CD4-positive, CD25-positive, alpha-beta regulatory T cell (primary cell): ENCODE data around the gene MARVELD3. TPM values are rescaled to one million over a fixed set of nuclear protein-coding genes. Genes with fewer than 3 reads are reported as not detected.
A peak's percentile ranks its signal among the peaks of the same experiment; 100 is the strongest.
"Not testable (repeated sequence)": the region's sequence is repeated elsewhere in the genome, so short reads cannot be mapped to it uniquely, and the experiment has no call there.

ENCODE experiments used
- ATAC-seq, 2 donors: fragments of 150-1000 bp; cut with Tn5 transposase; one replicate each; pipeline ENCODE4 v1.10.0; 2021; ENCODE audit warnings: low read depth in 2 of 2, moderate number of reproducible peaks in 2 of 2, moderate library complexity in 1 of 2
- DNase-seq, 3 donors: peaks; one replicate each; pipeline versions ENCODE4 v3.0.0 to v3.0.0-alpha.2; 2012 to 2022; ENCODE audit warnings: mixed read lengths in 1 of 3
- H3K27ac ChIP-seq: one replicate; pipeline ENCODE4 v1.7.0; 2013; ENCODE audit warnings: mild to moderate bottlenecking, low read length; ENCODE audit not compliant: insufficient read depth, poor library complexity, severe bottlenecking
- H3K27me3 ChIP-seq: one replicate; pipeline ENCODE4 v1.7.0; 2013; ENCODE audit warnings: low read length; ENCODE audit not compliant: control insufficient read depth, insufficient read depth
- H3K36me3 ChIP-seq: one replicate; pipeline ENCODE4 v1.7.0; 2013; ENCODE audit warnings: mild to moderate bottlenecking, low read length, moderate library complexity; ENCODE audit not compliant: control insufficient read depth, insufficient read depth
- H3K4me1 ChIP-seq: 2 replicates; pipeline ENCODE4 v1.7.0; 2013; ENCODE audit warnings: mild to moderate bottlenecking, low read length; ENCODE audit not compliant: insufficient read depth, control insufficient read depth, poor library complexity, severe bottlenecking
- H3K4me3 ChIP-seq: one replicate; pipeline ENCODE4 v1.7.0; 2013; ENCODE audit warnings: low read depth, mild to moderate bottlenecking, low read length, moderate library complexity
- H3K9me3 ChIP-seq, 2 experiments: 1 replicate in 1 of 2; 2 replicates in 1 of 2; pipeline ENCODE4 v1.7.0; 2013; ENCODE audit warnings: low read length in 2 of 2, mild to moderate bottlenecking in 1 of 2, moderate library complexity in 1 of 2; ENCODE audit not compliant: control insufficient read depth in 2 of 2
- H3K27ac Mint-ChIP-seq, 3 donors: one replicate each; pipeline ENCODE4 v1.8.0; 2020 to 2022; ENCODE audit warnings: mild to moderate bottlenecking in 3 of 3, mixed read lengths in 3 of 3, moderate library complexity in 2 of 3
- H3K27me3 Mint-ChIP-seq: one replicate; pipeline ENCODE4 v1.8.0; 2022; ENCODE audit warnings: mild to moderate bottlenecking, mixed read lengths
- H3K36me3 Mint-ChIP-seq: one replicate; pipeline ENCODE4 v1.8.0; 2020; ENCODE audit warnings: mixed read lengths
- H3K4me1 Mint-ChIP-seq, 4 donors: one replicate each; pipeline ENCODE4 v1.8.0; 2020 to 2022; ENCODE audit warnings: mixed read lengths in 4 of 4, mild to moderate bottlenecking in 1 of 4
- H3K4me3 Mint-ChIP-seq, 4 donors: one replicate each; pipeline ENCODE4 v1.8.0; 2020 to 2022; ENCODE audit warnings: mild to moderate bottlenecking in 4 of 4, mixed read lengths in 4 of 4, moderate library complexity in 3 of 4
- H3K9me3 Mint-ChIP-seq, 7 donors: one replicate each; pipeline ENCODE4 v1.8.0; 2020 to 2022; ENCODE audit warnings: mixed read lengths in 7 of 7, mild to moderate bottlenecking in 3 of 7, moderate library complexity in 2 of 7
- polyA plus RNA-seq, 4 donors: library from polyadenylated mRNA; unstranded; fragments of 300-500 nt; fragmentation: Illumina TruSeq; gene quantifications; one replicate each; pipeline ENCODE4 v1.2.3, GENCODE V29; 2021
- total RNA-seq: library from RNA; stranded (reverse); gene quantifications from one replicate; pipeline ENCODE4 v1.2.3, GENCODE V29; 2022

The MARVELD3 gene
- total and polyA plus RNA-seq, 5 donors from 2014 or later = not detected

DNA sequence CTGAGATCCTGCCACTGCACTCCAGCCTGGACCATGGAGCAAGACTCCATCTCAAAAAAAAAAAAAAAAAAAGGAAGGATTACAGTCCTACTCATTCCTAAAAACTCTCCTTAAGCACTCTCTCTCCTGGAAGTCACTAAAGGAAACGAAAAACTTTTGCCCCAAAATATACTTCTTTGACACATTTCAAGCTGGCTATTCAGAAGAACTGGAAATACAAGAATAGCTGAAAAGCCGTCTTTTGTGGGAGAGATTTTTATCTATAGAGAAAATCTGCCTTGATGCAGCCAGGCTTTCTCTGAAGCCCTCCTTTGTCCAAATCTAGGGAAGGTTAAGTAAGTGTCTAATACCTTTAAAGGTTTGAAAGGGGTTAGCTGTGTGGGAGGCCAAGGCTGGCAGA lies 16.9 kb upstream of the MARVELD3 start:
- peaks cover 5% of the 10 kb centered on the region for H3K4me1 ChIP-seq
- H3K27me3 ChIP-seq = peaks cover 2% of the 10 kb centered on the region
- H3K36me3 ChIP-seq = no peaks in the 10 kb centered on the region
- Mint-ChIP-seq H3K9me3 (no peaks in the 10 kb centered on the region), H3K36me3 (no peaks in the 10 kb centered on the region), H3K27ac (peak overlapping the region in 1 of 3 donors; percentile 11), H3K27me3 (peaks cover 28% of the 10 kb centered on the region), H3K4me3 (no peak overlapping the region), H3K4me1 (peaks cover 0 to 5% (median 2%) of the 10 kb centered on the region in 4 donors)
- no peak for ATAC-seq
- DNase-seq = no peak
- no peaks in the 10 kb centered on the region for H3K9me3 ChIP-seq
- H3K27ac ChIP-seq = no peak overlapping the region
- H3K4me3 ChIP-seq = no peak overlapping the region

DNA sequence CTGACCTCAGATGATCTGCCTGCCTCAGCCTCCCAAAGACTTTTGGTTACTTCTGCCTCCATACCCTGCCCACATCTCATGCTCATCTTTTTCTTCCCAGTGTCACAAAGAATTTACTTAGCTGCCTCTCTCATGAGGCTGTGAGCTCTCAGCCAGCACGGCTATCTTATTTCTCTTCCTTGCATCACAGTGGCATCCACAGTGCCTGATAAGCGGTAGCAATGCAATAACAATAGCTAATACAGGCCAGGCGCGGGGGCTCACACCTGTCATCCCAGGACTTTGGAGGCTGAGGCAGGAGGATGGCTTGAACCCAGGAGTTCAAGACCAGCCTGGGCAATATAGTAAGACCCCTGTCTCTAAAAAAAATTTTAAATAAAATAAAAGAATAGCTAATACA lies 15.5 kb upstream of the MARVELD3 start:
- Mint-ChIP-seq H3K4me1 (peaks cover 0 to 5% (median 2%) of the 10 kb centered on the region in 4 donors), H3K9me3 (no peaks in the 10 kb centered on the region), H3K36me3 (no peaks in the 10 kb centered on the region), H3K27ac (no peak overlapping the region), H3K27me3 (peaks cover 28% of the 10 kb centered on the region), H3K4me3 (no peak overlapping the region)
- peaks cover 2% of the 10 kb centered on the region for H3K27me3 ChIP-seq
- DNase-seq = no peak
- H3K27ac ChIP-seq = no peak overlapping the region
- no peak overlapping the region for H3K4me3 ChIP-seq
- no peak for ATAC-seq
- no peaks in the 10 kb centered on the region for H3K9me3 ChIP-seq
- H3K36me3 ChIP-seq = no peaks in the 10 kb centered on the region
- peaks cover 5% of the 10 kb centered on the region for H3K4me1 ChIP-seq

DNA sequence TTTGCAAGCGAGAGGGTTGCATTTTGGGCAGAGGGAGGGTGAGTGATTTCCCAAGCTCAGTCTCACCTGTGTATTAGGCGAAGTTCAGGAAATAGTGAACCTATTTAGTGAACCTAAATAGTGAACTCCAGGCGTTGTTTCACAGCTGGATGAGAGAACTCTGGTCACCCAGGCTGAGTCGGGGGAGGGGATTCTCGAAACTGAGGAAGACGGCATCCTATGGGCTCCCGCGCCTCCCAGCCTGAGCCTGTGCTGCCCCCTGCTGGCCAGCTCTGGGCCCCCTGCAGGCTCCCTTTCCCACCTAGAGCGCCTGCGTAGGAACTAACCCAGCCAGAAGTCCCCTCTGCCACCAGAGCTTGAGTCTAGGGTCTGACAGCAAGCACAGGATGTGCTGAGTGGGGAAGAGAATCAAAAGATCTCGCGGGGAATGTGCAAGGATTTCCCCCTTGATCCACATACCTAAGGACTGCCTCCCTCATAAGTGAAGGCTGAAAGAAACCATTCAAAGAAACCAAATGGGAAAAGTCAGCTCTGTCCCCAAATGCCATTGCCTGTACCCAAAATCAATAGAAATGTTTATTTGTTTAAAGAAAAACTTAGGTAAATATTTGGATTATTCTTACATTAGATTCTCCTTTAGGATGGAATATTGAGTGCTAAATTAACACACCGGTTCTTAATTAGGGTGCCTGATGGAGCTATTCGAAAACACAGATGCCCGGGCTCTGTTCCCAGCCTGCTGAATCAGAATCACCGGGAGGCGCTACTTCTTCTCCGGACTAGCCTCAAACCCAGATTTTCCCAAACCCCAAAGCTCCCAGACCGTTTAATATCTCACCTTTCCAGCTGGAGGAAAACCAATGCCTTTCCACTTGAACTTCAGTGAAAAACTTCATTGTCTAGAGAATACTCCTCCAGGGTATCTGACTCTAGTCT lies 14.8 kb upstream of the MARVELD3 start:
- no peak overlapping the region for H3K4me3 Mint-ChIP-seq
- Histone ChIP-seq H3K36me3 (no peaks in the 10 kb centered on the region), H3K9me3 (no peaks in the 10 kb centered on the region), H3K27me3 (peaks cover 2% of the 10 kb centered on the region), H3K27ac (no peak overlapping the region), H3K4me1 (peaks cover 5% of the 10 kb centered on the region), H3K4me3 (peak overlapping the region; percentile 26)
- H3K9me3 Mint-ChIP-seq = no peaks in the 10 kb centered on the region
- H3K27me3 Mint-ChIP-seq = peaks cover 34% of the 10 kb centered on the region
- H3K4me1 Mint-ChIP-seq = peaks cover 0 to 5% (median 2%) of the 10 kb centered on the region in 4 donors
- ATAC-seq (peak; percentile 81 to 86), DNase-seq (peak; percentile 54 to 73 (median 58))
- no peaks in the 10 kb centered on the region for H3K36me3 Mint-ChIP-seq
- no peak overlapping the region for H3K27ac Mint-ChIP-seq

DNA sequence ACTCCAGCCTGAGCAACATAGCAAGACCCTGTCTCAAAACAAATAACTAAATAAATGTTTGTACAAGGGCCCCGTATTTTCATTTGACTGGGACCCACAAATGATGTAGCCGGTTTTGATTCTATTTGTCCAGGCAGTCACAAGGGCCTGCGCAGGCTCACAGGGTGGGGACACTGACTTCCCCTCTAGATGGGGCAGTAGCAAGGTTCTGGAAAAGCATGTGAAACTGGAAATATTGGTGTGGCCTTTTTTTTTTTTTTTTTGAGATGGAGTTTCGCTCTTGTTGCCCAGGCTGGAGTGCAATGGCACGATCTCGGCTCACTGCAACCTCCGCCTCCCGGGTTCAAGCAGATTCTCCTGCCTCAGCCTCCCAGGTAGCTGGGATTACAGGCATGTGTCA lies 11.0 kb upstream of the MARVELD3 start:
- not testable (repeated sequence) for H3K27me3 ChIP-seq, DNase-seq, H3K9me3 Mint-ChIP-seq, H3K9me3 ChIP-seq, H3K4me1 Mint-ChIP-seq, H3K36me3 ChIP-seq, H3K27ac ChIP-seq, H3K4me1 ChIP-seq, H3K4me3 Mint-ChIP-seq, ATAC-seq, H3K36me3 Mint-ChIP-seq, H3K4me3 ChIP-seq, H3K27ac Mint-ChIP-seq
- H3K27me3 Mint-ChIP-seq = peaks cover 46% of the 10 kb centered on the region

DNA sequence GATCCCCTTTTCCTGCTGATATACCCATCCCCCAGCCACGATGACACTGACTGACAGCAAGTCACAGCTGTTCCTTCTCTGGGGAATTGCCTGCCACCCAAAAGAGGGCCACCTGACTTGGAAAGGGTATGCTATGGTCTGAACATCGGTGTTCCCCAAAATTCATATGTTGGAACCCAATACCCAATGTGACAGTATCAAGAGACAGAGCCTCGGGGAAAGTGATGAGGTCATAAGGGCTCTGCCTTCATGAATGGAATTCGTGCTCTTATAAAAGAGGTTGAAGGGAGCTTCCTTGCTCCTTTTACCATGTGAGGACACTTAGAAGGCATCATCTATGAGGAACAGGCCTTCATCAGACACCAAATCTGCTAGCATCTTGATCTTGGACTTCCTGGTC lies 7.6 kb upstream of the MARVELD3 start:
- peaks cover 8% of the 10 kb centered on the region for H3K4me1 ChIP-seq
- no peak overlapping the region for H3K27ac ChIP-seq
- Mint-ChIP-seq H3K36me3 (no peaks in the 10 kb centered on the region), H3K4me3 (no peak overlapping the region), H3K4me1 (peaks cover 0 to 14% (median 7%) of the 10 kb centered on the region in 4 donors), H3K27ac (peak overlapping the region in 1 of 3 donors; percentile 26), H3K9me3 (no peaks in the 10 kb centered on the region), H3K27me3 (peaks cover 33% of the 10 kb centered on the region)
- no peaks in the 10 kb centered on the region for H3K9me3 ChIP-seq
- no peaks in the 10 kb centered on the region for H3K36me3 ChIP-seq
- no peak for ATAC-seq
- H3K4me3 ChIP-seq = no peak overlapping the region
- DNase-seq = no peak
- H3K27me3 ChIP-seq = peaks cover 5% of the 10 kb centered on the region

DNA sequence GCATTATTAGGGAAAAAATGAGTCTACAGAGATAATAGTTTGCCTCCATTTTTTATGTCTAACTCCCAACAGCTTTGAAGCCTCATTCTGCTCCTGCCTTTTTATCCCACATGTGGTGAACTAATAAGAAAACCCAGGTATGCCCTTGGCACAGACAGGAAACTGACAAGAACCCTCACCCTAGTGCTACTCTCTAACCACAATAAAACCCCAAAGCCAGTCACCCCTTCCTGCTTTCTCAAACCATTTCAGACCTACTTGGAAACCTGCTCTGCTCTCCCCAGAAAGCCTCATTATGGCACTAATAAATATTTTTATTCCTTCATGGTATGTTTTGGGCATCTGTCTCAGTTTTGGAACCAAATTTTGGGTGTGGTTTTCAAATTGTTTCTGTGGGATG lies 3.9 kb upstream of the MARVELD3 start:
- ATAC-seq = peak in 1 of 2 donors; percentile 56
- Histone ChIP-seq H3K9me3 (no peaks in the 10 kb centered on the region), H3K4me3 (no peak overlapping the region), H3K27ac (no peak overlapping the region), H3K27me3 (peaks cover 13% of the 10 kb centered on the region), H3K36me3 (no peaks in the 10 kb centered on the region), H3K4me1 (peaks cover 20% of the 10 kb centered on the region)
- Mint-ChIP-seq H3K9me3 (no peaks in the 10 kb centered on the region), H3K27me3 (peaks cover 23% of the 10 kb centered on the region), H3K36me3 (no peaks in the 10 kb centered on the region), H3K27ac (peak overlapping the region in 1 of 3 donors; percentile 80), H3K4me1 (peaks cover 0 to 16% (median 7%) of the 10 kb centered on the region in 4 donors), H3K4me3 (peak overlapping the region in 1 of 4 donors; percentile 48)
- peak in 1 of 3 donors; percentile 83 for DNase-seq

DNA sequence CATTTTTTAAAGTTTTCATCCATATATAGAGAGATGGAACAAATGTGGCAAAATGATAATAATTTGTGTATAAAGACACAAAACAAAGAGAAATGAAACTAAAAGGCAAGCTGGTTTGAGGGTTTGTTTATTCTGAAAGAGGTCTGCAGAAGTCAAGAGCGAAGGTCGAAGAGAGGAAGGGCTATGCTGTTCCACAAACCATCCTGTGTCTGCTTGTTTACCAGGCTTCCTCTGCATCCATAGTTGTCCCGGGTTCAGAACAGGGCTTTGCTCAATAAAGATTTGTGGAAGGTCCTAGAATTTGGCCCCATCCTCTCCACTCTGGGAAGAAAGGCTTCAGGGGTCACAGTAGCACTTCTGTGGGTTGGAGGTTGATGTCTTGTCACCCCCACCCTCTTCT lies 2.4 kb upstream of the MARVELD3 start:
- no peaks in the 10 kb centered on the region for H3K36me3 ChIP-seq
- H3K4me3 ChIP-seq = no peak overlapping the region
- Mint-ChIP-seq H3K27ac (no peak overlapping the region), H3K27me3 (peaks cover 20% of the 10 kb centered on the region), H3K9me3 (no peaks in the 10 kb centered on the region), H3K36me3 (no peaks in the 10 kb centered on the region), H3K4me1 (peaks cover 0 to 16% (median 7%) of the 10 kb centered on the region in 4 donors), H3K4me3 (no peak overlapping the region)
- DNase-seq = peak in 1 of 3 donors; percentile 60
- peaks cover 9% of the 10 kb centered on the region for H3K27me3 ChIP-seq
- peaks cover 20% of the 10 kb centered on the region for H3K4me1 ChIP-seq
- H3K27ac ChIP-seq = no peak overlapping the region
- ATAC-seq = no peak
- no peaks in the 10 kb centered on the region for H3K9me3 ChIP-seq
